ENCODE measurements around the gene EXOSC5. TPM values are rescaled to one million over a fixed set of nuclear protein-coding genes. Genes with fewer than 3 reads are reported as not detected.

Gene EXOSC5
- total RNA-seq, 1 donor from 2014 or later = 10.6 TPM

GRCh38 chr19:41415154-41415571, 18.0 kb upstream of the EXOSC5 start:
- H3K9me3 Mint-ChIP-seq (ENCODE audit: unreplicated experiment) = no peaks in the 10 kb centered on the region
- H3K4me1 Mint-ChIP-seq (ENCODE audit: unreplicated experiment) = no peaks in the 10 kb centered on the region
- H3K27ac Mint-ChIP-seq (ENCODE audit: unreplicated experiment) = no peak overlapping the region
- no peaks in the 10 kb centered on the region for H3K27me3 Mint-ChIP-seq (ENCODE audit: unreplicated experiment)
- H3K4me3 Mint-ChIP-seq (ENCODE audit: unreplicated experiment) = no peak overlapping the region
- H3K36me3 Mint-ChIP-seq (ENCODE audit: unreplicated experiment) = peaks cover 16% of the 10 kb centered on the region
- no peak for DNase-seq (ENCODE audit: extremely low spot score, unreplicated experiment)
- TF ChIP-seq CTCF (IDR thresholded peaks at IDR 0.05) = no peak

GRCh38 chr19:41414461-41414860, 17.3 kb upstream of the EXOSC5 start:
- no peak for TF ChIP-seq CTCF (IDR thresholded peaks at IDR 0.05)
- peaks cover 16% of the 10 kb centered on the region for H3K36me3 Mint-ChIP-seq (ENCODE audit: unreplicated experiment)
- no peaks in the 10 kb centered on the region for H3K27me3 Mint-ChIP-seq (ENCODE audit: unreplicated experiment)
- no peak for DNase-seq (ENCODE audit: extremely low spot score, unreplicated experiment)
- H3K4me3 Mint-ChIP-seq (ENCODE audit: unreplicated experiment) = no peak overlapping the region
- no peak overlapping the region for H3K27ac Mint-ChIP-seq (ENCODE audit: unreplicated experiment)
- no peaks in the 10 kb centered on the region for H3K9me3 Mint-ChIP-seq (ENCODE audit: unreplicated experiment)
- peaks cover under 1% of the 10 kb centered on the region for H3K4me1 Mint-ChIP-seq (ENCODE audit: unreplicated experiment)

- no peak overlapping the region for H3K27ac Mint-ChIP-seq (ENCODE audit: unreplicated experiment)
- no peak for TF ChIP-seq CTCF (IDR thresholded peaks at IDR 0.05)
- no peaks in the 10 kb centered on the region for H3K27me3 Mint-ChIP-seq (ENCODE audit: unreplicated experiment)
- H3K4me1 Mint-ChIP-seq (ENCODE audit: unreplicated experiment) = peaks cover 5% of the 10 kb centered on the region
- no peak overlapping the region for H3K4me3 Mint-ChIP-seq (ENCODE audit: unreplicated experiment)
- no peaks in the 10 kb centered on the region for H3K9me3 Mint-ChIP-seq (ENCODE audit: unreplicated experiment)
- H3K36me3 Mint-ChIP-seq (ENCODE audit: unreplicated experiment) = peaks cover 12% of the 10 kb centered on the region
- DNase-seq (ENCODE audit: extremely low spot score, unreplicated experiment) = no peak
Observed at GRCh38 chr19:41413947-41414346, 16.8 kb upstream of the EXOSC5 start.

- DNase-seq (ENCODE audit: extremely low spot score, unreplicated experiment) = no peak
- TF ChIP-seq CTCF (IDR thresholded peaks at IDR 0.05) = no peak
- no peak overlapping the region for H3K4me3 Mint-ChIP-seq (ENCODE audit: unreplicated experiment)
- H3K27me3 Mint-ChIP-seq (ENCODE audit: unreplicated experiment) = no peaks in the 10 kb centered on the region
- H3K36me3 Mint-ChIP-seq (ENCODE audit: unreplicated experiment) = peaks cover 9% of the 10 kb centered on the region
- no peak overlapping the region for H3K27ac Mint-ChIP-seq (ENCODE audit: unreplicated experiment)
- H3K4me1 Mint-ChIP-seq (ENCODE audit: unreplicated experiment) = peaks cover 5% of the 10 kb centered on the region
- no peaks in the 10 kb centered on the region for H3K9me3 Mint-ChIP-seq (ENCODE audit: unreplicated experiment)
Observed at GRCh38 chr19:41412953-41413352, 15.8 kb upstream of the EXOSC5 start.

- no peak for TF ChIP-seq CTCF (IDR thresholded peaks at IDR 0.05)
- H3K4me3 Mint-ChIP-seq (ENCODE audit: unreplicated experiment) = no peak overlapping the region
- H3K27me3 Mint-ChIP-seq (ENCODE audit: unreplicated experiment) = no peaks in the 10 kb centered on the region
- no peaks in the 10 kb centered on the region for H3K9me3 Mint-ChIP-seq (ENCODE audit: unreplicated experiment)
- H3K27ac Mint-ChIP-seq (ENCODE audit: unreplicated experiment) = no peak overlapping the region
- peaks cover 5% of the 10 kb centered on the region for H3K4me1 Mint-ChIP-seq (ENCODE audit: unreplicated experiment)
- no peak for DNase-seq (ENCODE audit: extremely low spot score, unreplicated experiment)
- H3K36me3 Mint-ChIP-seq (ENCODE audit: unreplicated experiment) = peaks cover 7% of the 10 kb centered on the region
Observed at GRCh38 chr19:41411968-41412265, 14.8 kb upstream of the EXOSC5 start.

Data from osteocyte (in vitro differentiated cells).